HG02943 (cell line): Measurements from ENCODE around the gene PPP1R7.

Source experiments
- ATAC-seq: cut with Tn5 transposase; IDR thresholded peaks from one replicate; pipeline ENCODE4 v1.9.1; 2021; ENCODE audit warnings: mild to moderate bottlenecking, low read depth, moderate library complexity; ENCODE audit not compliant: unreplicated experiment

Gene PPP1R7

DNA sequence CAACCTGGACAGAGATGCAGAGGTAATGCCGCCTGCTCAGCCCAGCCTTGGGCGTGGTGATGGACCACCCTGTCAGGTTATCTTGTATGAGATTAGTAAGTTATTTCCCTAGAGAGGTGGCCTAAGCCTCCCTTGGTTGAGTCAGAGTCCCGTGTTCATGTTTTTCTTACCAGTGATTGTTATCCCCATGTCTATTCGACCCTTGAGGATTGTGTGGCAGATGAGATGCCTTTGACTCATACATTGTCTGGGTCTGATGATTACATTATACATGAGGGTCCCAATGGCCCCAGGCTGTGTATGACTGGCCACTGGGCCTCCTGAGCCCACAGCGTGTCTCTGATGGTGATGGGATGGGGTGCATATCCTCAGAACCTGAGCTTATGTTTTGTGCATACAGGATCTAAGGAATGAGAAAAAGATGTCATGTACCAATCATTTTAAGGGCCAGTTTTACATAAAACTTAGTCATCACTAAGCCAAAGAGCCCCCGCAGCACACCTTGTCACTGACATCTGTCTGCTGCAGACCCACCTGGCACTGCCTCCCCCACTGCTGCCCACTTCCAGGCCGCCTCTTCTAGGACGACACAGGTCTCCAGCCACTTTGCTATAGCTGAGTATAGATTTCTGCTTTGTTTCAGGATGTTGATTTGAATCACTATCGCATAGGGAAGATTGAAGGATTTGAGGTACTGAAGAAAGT, 7.7 kb downstream of the PPP1R7 start:
- ATAC-seq, result no peak

DNA sequence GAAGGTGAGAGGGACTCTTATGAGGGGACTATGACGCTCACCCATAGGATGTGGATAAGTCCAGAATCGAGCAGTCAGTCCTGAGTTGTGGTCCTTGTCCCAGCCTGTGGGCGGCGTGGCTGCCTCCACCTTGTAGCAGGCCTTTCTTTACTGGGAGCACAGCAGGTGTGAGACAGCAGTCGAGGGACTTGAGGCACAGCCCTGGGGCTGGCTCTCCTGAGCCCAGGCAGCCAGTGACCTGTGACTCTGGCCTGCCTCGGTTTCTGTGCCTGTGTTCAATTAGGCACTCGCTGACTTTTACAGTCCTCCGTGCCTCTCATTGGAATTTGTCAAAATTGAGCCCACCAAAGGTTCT, 8.3 kb downstream of the PPP1R7 start:
- no peak for ATAC-seq

DNA sequence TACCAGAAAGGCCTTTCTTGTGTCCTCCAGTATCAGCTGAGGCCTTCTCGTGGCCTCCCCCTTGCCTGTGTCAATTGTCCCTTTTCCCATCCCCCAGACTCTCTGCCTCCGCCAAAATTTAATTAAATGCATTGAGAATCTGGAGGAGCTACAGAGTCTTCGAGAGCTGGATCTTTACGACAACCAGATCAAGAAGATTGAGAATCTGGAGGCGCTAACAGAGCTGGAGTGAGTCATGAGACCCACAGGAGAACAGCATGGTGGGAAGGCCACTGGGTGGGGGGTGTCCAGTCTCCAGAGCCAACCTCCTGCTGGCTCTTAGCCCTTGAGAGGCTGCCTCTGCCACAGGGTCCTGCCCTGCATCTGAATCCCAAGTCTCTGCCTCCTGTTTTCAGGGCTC, 8.8 kb downstream of the PPP1R7 start:
- no peak for ATAC-seq

DNA sequence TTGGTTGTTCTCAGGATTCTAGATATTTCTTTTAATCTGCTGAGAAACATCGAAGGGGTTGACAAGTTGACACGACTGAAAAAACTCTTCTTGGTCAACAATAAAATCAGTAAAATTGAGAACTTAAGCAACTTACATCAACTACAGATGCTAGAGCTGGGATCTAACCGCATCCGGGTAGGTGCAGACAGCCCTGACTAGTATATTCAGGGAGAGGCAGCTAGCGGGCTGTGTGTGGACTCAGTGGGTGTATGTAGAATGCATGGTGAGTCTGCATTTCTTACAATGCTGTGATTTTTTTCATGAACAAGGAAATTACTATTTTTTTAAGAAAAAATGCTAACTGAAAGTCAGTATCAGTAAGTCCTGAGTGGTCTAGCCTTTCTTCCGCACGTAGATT, 10.1 kb downstream of the PPP1R7 start:
- ATAC-seq, result no peak

DNA sequence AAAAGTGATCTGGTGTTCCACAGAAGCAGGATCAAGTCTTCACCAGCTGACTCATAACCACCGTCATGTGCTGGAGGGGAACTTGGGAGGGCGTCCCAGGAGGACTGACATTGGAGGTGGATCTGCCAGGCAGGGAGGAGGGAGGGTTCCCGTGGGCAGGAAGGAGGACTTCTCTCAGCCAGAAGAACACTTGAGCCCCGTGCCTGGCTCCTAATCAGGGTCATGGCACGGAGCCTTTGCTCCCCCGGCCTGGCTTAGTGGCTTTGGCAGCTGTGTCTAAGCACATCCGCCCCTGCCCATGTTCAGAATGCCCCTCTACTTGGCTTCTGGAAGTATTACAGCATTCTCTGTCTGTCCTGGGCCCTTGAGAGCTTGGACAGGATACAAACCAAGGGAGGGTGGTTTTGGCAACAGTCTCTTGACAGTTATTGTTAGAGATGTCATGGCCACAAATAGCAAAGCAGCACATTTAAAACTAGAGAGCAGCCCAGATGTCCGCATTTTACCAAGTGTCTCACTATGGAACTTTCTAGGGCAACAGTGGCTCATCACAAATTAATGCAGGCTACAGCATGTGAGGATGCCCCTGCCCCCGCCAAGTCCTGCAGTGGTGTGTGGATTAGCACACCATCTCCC, 11.5 kb downstream of the PPP1R7 start:
- ATAC-seq, result no peak

DNA sequence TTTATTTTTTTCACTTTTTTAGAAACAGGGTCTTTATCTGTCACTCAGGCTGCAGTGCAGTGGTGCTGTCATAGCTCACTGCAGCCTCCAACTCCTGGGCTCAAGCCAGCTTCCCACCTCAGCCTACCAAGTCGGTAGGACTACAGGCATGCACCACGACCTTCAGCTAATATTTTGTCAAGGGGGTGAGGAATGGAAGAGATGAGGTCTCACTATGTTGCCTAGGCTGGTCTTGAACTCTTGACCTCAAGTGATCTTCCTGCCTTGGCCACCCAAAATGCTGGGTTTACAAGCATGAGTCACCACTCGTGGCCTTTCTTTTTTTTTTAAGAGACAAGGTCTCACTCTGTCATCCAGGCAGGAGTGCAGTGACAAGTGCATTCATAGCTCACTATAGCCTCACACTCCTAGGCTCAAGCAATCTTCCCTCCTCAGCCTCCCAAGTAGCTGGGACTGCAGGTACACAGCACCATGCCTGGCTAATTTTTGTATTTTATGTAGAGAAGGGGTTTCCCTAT, 13.4 kb downstream of the PPP1R7 start:
- no peak for ATAC-seq

DNA sequence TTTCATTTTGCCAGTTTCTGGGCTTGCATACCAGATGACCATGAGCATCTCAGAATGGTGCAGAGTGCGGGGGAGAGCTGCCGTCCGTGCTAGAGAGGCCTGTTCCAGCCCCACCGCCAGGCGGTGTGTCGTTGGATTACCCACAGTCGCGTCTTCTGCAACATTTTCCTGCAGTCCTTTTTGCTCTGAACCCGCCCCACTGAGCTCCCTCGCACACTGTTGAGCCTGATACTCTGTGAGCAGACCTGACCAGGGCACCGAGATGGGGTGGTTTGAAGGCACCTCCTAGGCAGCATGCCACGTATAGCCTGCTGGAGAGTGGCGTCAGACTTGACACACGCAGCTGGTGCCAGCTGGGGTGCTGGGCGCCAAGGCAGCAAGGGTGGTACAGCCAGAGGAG, 18.1 kb downstream of the PPP1R7 start:
- no peak for ATAC-seq

DNA sequence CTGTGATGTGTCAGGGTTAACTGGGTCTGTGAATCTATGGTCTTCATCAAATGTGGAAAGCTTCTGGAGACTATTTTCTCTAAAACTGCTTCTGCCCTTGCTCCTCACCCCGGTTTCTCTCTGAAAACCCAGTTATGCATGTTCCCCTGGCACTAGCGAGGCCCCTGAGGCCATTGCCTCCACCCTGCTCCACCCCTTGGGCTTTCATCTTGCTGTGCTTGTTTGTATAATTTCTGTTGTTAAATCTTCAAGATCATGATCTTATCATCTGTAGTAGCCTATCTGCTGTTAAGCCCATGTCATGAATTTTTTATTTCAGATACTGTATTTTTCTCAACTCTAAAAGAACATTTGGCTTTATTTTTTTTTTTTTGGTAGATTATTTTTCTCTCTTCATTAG, 23.3 kb downstream of the PPP1R7 start:
- ATAC-seq, result no peak

DNA sequence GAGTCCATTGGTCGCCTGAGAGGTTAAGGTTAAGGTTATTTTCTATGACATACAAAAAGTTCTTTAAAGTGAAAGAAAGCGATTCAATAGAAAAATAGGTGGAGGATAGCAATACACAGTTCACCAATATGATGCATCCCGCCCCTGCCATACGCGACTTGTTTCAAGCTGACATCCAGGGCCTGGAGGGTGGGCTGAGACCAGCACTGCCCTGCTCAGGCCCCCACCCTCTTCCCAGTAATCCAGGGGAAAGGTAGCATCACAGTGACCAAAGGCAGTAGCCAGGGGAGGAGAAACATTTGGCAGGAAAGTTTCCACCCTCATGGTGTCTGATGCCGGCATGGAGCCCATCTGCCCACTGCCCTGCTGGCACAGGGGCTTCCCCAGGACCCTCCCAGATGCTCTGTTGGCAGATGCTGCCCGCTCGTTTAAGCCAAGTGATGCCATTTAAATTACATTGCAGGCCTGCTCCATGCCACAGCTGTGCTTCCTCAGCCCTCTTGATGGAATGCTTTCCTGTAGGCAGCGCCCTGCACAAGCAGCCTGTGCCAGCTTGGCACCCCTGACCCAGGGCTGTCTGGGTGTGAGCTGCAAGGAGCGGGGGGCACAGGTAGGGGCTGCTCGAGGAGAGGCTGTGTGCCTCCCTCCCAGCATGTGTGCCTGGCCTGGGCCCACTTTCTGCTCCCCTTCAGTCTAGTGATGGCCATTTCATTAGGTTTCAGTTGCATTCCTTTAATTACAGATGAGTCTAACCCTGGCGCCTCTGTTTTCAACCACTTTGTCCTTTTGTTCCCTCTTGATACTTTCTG, 27.5 kb downstream of the PPP1R7 start:
- ATAC-seq, result no peak

DNA sequence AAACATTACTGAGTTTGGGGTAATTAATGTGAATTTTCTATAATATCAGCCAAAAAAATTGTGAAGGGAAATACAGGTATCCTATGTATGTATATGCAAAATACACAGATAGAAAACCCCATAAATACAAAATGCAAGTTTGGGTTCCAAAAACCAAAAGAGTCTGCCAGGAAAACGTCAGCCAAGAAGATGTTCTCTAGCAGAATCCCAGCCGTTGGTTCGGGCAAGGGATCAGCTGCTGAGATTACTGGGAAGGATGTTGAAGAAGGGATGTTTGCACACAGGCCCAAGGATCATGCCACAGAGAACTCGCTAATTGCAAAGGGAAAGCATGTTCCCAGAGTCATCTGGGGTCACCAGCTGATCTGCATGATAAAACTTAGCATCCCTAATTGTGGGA, 28.7 kb downstream of the PPP1R7 start:
- no peak for ATAC-seq

DNA sequence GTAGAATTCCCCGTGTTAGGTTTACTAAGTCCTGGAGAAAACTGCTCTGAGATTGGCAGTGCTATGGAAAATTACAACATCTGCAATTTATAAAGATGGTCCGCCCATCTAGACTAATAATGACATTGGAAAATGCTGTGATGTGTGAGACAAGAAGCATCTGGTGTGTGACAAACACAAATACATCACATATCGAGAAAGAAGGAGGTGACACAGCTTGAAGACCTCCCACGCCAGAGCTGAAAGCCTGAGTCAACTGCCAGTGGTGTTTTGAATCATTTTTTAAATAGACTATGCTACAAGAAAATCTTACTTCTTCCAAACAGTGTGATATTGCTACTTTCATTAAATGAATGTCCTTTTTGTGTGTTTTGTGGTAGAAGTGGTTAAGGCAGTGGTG, 29.6 kb downstream of the PPP1R7 start:
- no peak for ATAC-seq

DNA sequence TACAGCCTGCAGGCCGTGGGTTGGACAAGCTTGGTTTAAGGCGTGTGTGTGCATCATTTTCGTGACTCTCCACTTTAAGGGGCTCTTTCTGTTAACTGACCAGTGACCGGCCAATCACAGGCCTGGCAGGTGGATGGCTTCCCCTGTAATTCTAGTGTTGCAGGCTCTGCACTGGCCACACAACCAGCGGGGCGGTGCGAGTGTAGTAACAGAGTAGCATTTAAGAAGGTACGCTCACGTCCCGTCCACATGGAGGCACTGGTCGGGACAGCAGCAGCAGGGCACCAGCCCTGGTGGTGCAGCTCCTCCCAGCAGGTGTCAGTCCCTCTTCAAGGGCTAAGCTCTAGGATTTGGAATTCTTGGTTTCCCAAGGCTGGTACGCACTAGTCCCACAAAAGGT, 30.2 kb downstream of the PPP1R7 start:
- no peak for ATAC-seq

DNA sequence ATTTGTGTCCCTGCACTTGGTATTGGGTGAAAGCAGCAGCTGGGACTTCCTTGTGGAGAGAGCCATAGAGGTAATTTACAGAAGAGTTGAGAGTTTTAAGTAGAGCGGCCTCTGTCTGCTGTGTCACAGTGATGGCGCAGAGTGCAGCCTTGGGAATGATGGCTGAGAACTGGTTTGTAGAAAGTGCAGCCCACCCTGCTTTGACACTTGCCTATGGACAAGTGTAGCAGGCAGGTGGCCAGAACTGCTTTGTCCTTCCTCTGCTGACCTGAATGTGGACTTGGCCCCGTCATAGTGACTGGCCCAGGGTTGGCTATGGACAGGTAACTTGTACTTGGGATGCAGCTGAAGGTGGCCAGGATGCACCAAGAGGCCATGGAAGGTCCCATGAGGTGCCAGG, 31.9 kb downstream of the PPP1R7 start:
- ATAC-seq, result no peak

DNA sequence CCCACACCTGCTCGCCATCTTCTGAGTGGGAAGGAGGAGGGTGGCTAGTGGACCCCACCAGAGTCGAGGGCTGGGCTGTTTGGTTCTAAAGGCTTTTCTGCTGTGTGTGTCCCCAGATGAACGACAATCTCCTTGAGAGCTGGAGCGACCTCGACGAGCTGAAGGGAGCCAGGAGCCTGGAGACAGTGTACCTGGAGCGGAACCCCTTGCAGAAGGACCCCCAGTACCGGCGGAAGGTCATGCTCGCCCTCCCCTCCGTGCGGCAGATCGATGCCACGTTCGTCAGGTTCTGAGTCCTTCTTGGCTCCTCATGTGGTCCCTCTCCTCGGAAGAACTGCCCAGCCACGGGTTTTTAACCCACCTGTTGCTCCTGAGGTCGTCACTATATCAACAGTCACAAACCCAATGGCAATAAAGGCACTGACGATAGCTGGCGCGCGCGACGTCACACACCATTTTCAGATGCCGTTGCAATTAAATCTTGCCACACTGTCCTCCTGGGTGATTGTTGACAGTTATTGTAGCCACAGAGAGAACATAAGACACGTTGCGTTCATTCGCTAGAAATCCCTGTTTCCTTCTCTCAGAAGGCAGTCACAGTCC, 32.4 kb downstream of the PPP1R7 start:
- ATAC-seq, result no peak

DNA sequence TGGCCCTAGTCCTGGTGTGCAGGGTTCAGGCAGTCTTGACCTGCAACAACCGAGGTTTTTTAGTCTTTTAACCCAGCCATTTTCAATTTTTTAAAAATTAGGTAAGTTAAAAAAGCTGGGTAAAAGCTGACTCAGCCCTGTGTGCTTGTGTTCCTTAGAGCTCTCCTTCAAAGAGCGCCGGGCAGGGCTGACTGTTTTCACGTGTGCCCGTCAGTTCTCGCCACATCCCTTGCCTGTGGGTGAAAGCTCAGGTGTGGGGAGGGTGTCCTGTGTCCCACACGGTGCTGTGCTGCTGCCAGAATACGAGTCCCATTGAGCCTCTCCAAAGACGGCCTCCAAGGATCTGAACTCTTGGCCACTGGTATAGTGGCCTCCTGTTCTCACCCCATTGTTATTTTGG, 33.0 kb downstream of the PPP1R7 start:
- ATAC-seq, result no peak

DNA sequence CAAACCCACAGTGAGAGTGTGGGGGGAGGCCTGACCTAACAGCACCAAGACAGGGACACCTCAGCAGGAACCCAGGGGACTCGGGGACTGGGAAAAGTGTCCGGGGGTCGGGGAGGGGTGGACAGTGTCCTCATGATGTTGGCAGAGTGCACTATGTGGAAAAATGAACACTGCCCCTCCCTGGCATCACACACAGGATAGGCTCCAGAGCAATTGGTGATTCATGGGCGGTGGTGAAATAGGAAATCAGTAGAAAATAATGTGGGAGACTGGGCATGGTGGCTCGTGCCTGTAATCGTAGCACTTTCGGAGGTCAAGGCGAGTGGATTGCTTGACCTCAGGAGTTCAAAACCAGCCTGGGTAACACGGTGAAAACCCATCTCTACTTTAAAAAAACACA, 34.6 kb downstream of the PPP1R7 start:
- ATAC-seq, result no peak

DNA sequence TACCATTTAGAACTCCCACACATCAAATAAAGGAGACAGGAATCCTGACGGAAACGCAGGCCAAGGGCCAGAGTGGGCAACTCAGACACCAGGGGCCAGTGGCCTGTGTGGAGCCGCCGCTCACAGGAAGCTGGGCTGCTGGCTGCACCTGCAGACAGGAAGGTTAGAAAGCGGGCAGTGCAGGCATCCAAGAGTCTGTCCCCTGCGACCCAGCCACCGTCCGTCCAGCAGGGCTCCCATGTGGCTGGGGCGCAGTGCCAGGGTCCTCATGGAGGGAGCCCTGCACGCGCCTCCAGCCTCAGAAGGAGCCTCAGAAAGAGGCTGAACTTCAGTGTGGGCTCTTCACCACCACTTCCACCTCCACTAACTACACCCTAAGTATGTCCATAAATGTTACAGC, 35.7 kb downstream of the PPP1R7 start:
- ATAC-seq, result no peak

DNA sequence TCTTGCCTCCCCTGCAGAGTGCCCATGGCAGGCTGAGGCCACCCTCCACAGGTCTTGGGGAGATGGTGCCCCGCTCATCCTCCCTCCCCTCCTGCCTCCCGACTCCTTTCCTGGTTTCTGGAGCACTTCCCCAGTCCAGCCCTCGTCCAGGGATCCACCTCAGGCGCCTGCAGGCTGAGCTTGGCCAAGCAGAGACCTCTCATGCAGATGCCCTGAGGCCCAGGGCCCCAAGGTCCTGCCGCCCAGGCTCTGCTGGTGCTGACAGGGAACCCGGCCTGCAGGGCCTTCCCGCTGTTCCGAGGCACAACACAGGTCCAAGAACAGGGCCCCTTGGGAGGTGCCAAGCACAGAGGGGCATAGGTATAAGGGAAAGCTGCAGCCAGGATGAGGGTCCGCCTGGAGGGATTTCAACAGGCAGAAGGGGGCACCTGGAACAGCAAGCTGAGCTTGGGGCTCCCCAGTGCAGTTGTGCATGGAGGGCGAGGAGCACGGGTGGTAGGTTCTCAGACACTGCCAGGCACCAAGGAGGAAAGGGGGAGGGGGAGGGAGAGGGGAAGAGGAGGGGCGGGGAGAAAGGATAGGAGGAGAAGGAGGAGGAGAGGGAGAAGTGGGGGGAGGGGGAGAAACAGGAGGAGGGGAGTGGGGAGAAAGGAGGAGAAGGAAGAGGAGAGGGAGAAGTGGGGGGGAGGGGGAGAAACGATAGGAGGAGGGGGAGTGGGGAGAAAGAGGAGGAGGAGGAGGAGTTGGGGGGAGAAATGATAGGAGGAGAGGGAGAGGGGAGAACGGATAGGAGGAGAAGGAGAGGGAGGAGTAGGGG, 37.0 kb downstream of the PPP1R7 start:
- no peak for ATAC-seq

DNA sequence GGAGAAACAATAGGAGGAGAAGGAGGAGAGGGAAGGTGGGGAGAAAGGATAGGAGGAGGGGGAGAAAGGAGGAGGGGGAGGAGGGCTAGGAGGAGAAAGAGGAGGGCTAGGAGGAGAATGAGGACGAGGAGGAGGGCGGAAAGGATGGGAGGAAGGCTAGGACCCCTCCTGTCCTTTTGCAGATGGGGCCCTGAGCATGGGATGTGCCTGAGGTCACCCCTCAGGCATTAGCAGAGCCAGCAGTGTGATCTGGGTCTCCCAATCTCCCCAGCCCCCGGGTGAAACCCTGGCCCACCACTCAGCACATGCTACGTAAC, 37.6 kb downstream of the PPP1R7 start:
- ATAC-seq, result no peak

DNA sequence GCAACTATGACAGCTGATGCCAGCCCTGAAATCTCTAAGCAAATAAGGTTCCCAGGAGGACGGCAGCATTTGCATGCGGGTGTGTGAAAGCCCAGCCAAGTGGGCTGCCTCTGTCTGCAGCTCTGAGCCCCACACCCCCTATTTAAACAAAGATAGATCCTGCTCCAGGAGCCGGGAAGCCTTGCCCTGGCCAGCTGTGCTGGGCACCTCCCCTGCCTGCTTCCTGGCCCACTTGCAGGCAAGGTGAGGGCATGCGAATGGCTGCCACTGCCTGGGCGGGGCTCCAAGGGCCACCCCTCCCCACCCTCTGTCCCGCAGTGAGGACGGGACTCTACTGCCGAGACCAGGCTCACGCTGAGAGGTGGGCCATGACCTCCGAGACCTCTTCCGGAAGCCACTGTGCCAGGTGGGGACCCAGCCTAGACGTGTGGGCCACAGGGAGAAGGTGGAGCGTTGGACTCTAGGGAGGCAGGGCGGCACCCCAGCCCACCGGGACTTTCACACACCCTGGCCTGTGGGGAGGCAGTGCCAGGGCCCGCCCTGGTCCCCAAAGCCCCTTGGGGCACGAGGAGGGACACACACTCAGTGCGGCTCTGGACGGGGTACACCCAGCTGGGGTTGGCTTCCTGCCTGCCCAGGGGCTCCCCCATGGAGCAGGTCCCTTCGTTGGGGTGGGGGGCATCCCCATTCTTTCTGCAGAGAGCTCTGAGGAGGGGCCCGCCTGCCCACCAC, 38.3 kb downstream of the PPP1R7 start, which contains the start of gene ANO7:
TSS of gene ANO7 (plus strand) at position 317 of the 732 bp plus-strand sequence. CDS start 1,387 bp downstream, outside the sequence.
- ATAC-seq, result no peak
